Measurements from ENCODE around the gene CHEK2. TPM values are rescaled to one million over a fixed set of nuclear protein-coding genes. Genes with fewer than 3 reads are reported as not detected.

The CHEK2 gene
- total RNA-seq, 1 donor = 13.4 TPM

GRCh38 chr22:28737701-28738100 lies 3.9 kb downstream of the CHEK2 start:
- Histone ChIP-seq H3K27me3 (ENCODE audit: insufficient read depth, low read length) (no peaks in the 10 kb centered on the region), H3K27ac (ENCODE audit: low read depth, low read length) (no peak overlapping the region), H3K4me1 (ENCODE audit: insufficient read depth, low read length) (peaks cover 13% of the 10 kb centered on the region), H3K36me3 (ENCODE audit: insufficient read depth, low read length) (peaks cover 19% of the 10 kb centered on the region), H3K9me3 (ENCODE audit: low read depth, low read length) (no peaks in the 10 kb centered on the region), H3K4me3 (ENCODE audit: insufficient read depth, low read length) (no peak overlapping the region), H3K4me2 (ENCODE audit: insufficient read depth, low read length) (no peak overlapping the region), H4K20me1 (ENCODE audit: insufficient read depth, low read length) (no peaks in the 10 kb centered on the region), H3K79me2 (ENCODE audit: insufficient read depth, low read length) (peaks cover 30% of the 10 kb centered on the region), H2AFZ (ENCODE audit: low read length) (no peak overlapping the region)
- no peak for DNase-seq (ENCODE audit: insufficient read length, low spot score, missing footprints)
- no peak for TF ChIP-seq CTCF (IDR thresholded peaks at IDR 0.05; ENCODE audit: extremely low read depth, low read depth, low read length)

GRCh38 chr22:28736301-28737155 lies 5.1 kb downstream of the CHEK2 start:
- no peak for TF ChIP-seq CTCF (IDR thresholded peaks at IDR 0.05; ENCODE audit: extremely low read depth, low read depth, low read length)
- no peaks in the 10 kb centered on the region for H4K20me1 ChIP-seq (ENCODE audit: insufficient read depth, low read length)
- H3K4me2 ChIP-seq (ENCODE audit: insufficient read depth, low read length) = no peak overlapping the region
- no peak overlapping the region for H3K27ac ChIP-seq (ENCODE audit: low read depth, low read length)
- no peaks in the 10 kb centered on the region for H3K27me3 ChIP-seq (ENCODE audit: insufficient read depth, low read length)
- peaks cover 12% of the 10 kb centered on the region for H3K4me1 ChIP-seq (ENCODE audit: insufficient read depth, low read length)
- no peak overlapping the region for H2AFZ ChIP-seq (ENCODE audit: low read length)
- no peak overlapping the region for H3K4me3 ChIP-seq (ENCODE audit: insufficient read depth, low read length)
- H3K9me3 ChIP-seq (ENCODE audit: low read depth, low read length) = no peaks in the 10 kb centered on the region
- peaks cover 28% of the 10 kb centered on the region for H3K79me2 ChIP-seq (ENCODE audit: insufficient read depth, low read length)
- DNase-seq (ENCODE audit: insufficient read length, low spot score, missing footprints) = no peak
- peaks cover 20% of the 10 kb centered on the region for H3K36me3 ChIP-seq (ENCODE audit: insufficient read depth, low read length)

GRCh38 chr22:28734393-28734792 lies 7.2 kb downstream of the CHEK2 start:
- no peak overlapping the region for H3K27ac ChIP-seq (ENCODE audit: low read depth, low read length)
- no peaks in the 10 kb centered on the region for H4K20me1 ChIP-seq (ENCODE audit: insufficient read depth, low read length)
- peaks cover 7% of the 10 kb centered on the region for H3K4me1 ChIP-seq (ENCODE audit: insufficient read depth, low read length)
- H3K4me3 ChIP-seq (ENCODE audit: insufficient read depth, low read length) = no peak overlapping the region
- no peak overlapping the region for H3K4me2 ChIP-seq (ENCODE audit: insufficient read depth, low read length)
- TF ChIP-seq CTCF (IDR thresholded peaks at IDR 0.05; ENCODE audit: extremely low read depth, low read depth, low read length) = no peak
- H2AFZ ChIP-seq (ENCODE audit: low read length) = no peak overlapping the region
- no peaks in the 10 kb centered on the region for H3K27me3 ChIP-seq (ENCODE audit: insufficient read depth, low read length)
- DNase-seq (ENCODE audit: insufficient read length, low spot score, missing footprints) = no peak
- H3K79me2 ChIP-seq (ENCODE audit: insufficient read depth, low read length) = peaks cover 19% of the 10 kb centered on the region
- no peaks in the 10 kb centered on the region for H3K9me3 ChIP-seq (ENCODE audit: low read depth, low read length)
- peaks cover 20% of the 10 kb centered on the region for H3K36me3 ChIP-seq (ENCODE audit: insufficient read depth, low read length)

- Histone ChIP-seq H3K27ac (ENCODE audit: low read depth, low read length) (no peak overlapping the region), H3K4me1 (ENCODE audit: insufficient read depth, low read length) (peaks cover 9% of the 10 kb centered on the region), H3K36me3 (ENCODE audit: insufficient read depth, low read length) (peaks cover 20% of the 10 kb centered on the region), H4K20me1 (ENCODE audit: insufficient read depth, low read length) (no peaks in the 10 kb centered on the region), H3K27me3 (ENCODE audit: insufficient read depth, low read length) (no peaks in the 10 kb centered on the region), H2AFZ (ENCODE audit: low read length) (peak overlapping the region; percentile 56), H3K4me2 (ENCODE audit: insufficient read depth, low read length) (no peak overlapping the region), H3K79me2 (ENCODE audit: insufficient read depth, low read length) (peaks cover 2% of the 10 kb centered on the region), H3K9me3 (ENCODE audit: low read depth, low read length) (no peaks in the 10 kb centered on the region), H3K4me3 (ENCODE audit: insufficient read depth, low read length) (no peak overlapping the region)
- DNase-seq (ENCODE audit: insufficient read length, low spot score, missing footprints) = no peak
- no peak for TF ChIP-seq CTCF (IDR thresholded peaks at IDR 0.05; ENCODE audit: extremely low read depth, low read depth, low read length)
These were observed 11.4 kb downstream of the CHEK2 start for GRCh38 chr22:28730179-28730578.

All from osteoblast (primary cell).